Measurements from ENCODE around the gene TRIM24. TPM values are rescaled to one million over a fixed set of nuclear protein-coding genes. Genes with fewer than 3 reads are reported as not detected.
A peak's percentile ranks its signal among the peaks of the same experiment; 100 is the strongest.

The TRIM24 gene
- total RNA-seq, 1 donor from 2014 or later, result 44.1 TPM

- no peak for DNase-seq (ENCODE audit: low spot score)
These were observed 78.5 kb downstream of the TRIM24 start for GRCh38 chr7:138538518-138538917.

GRCh38 chr7:138538997-138539644 lies 79.1 kb downstream of the TRIM24 start:
- DNase-seq (ENCODE audit: low spot score), result no peak

GRCh38 chr7:138542183-138542582 lies 82.1 kb downstream of the TRIM24 start:
- no peak for DNase-seq (ENCODE audit: low spot score)

- DNase-seq (ENCODE audit: low spot score), result no peak
These were observed 83.7 kb downstream of the TRIM24 start for GRCh38 chr7:138543739-138544138.

- no peak for DNase-seq (ENCODE audit: low spot score)
These were observed 85.1 kb downstream of the TRIM24 start for GRCh38 chr7:138545123-138545522.

GRCh38 chr7:138546064-138546619 lies 86.1 kb downstream of the TRIM24 start:
- no peak for DNase-seq (ENCODE audit: low spot score)

GRCh38 chr7:138546829-138547228 lies 86.8 kb downstream of the TRIM24 start:
- no peak for DNase-seq (ENCODE audit: low spot score)

GRCh38 chr7:138549082-138549481 lies 89.0 kb downstream of the TRIM24 start:
- DNase-seq (ENCODE audit: low spot score), result no peak

GRCh38 chr7:138550337-138550736 lies 90.3 kb downstream of the TRIM24 start:
- DNase-seq (ENCODE audit: low spot score), result no peak

GRCh38 chr7:138551102-138551501 lies 91.0 kb downstream of the TRIM24 start:
- no peak for DNase-seq (ENCODE audit: low spot score)

GRCh38 chr7:138553805-138554204 lies 93.7 kb downstream of the TRIM24 start:
- DNase-seq (ENCODE audit: low spot score), result no peak

- no peak for DNase-seq (ENCODE audit: low spot score)
These were observed 94.6 kb downstream of the TRIM24 start for GRCh38 chr7:138554674-138555073.

- no peak for DNase-seq (ENCODE audit: low spot score)
These were observed 95.6 kb downstream of the TRIM24 start for GRCh38 chr7:138555684-138556083.

GRCh38 chr7:138556771-138557484 lies 96.9 kb downstream of the TRIM24 start:
- DNase-seq (ENCODE audit: low spot score), result no peak

GRCh38 chr7:138559448-138559847 lies 99.4 kb downstream of the TRIM24 start:
- DNase-seq (ENCODE audit: low spot score), result no peak

- DNase-seq (ENCODE audit: low spot score), result no peak
These were observed 103.7 kb downstream of the TRIM24 start for GRCh38 chr7:138563808-138564207.

- DNase-seq (ENCODE audit: low spot score), result peak; percentile 50
These were observed 104.3 kb downstream of the TRIM24 start for GRCh38 chr7:138564365-138564764.

GRCh38 chr7:138565071-138565450 lies 105.0 kb downstream of the TRIM24 start:
- no peak for DNase-seq (ENCODE audit: low spot score)

GRCh38 chr7:138565451-138566114 lies 105.5 kb downstream of the TRIM24 start:
- no peak for DNase-seq (ENCODE audit: low spot score)

- no peak for DNase-seq (ENCODE audit: low spot score)
These were observed 108.6 kb downstream of the TRIM24 start for GRCh38 chr7:138568655-138569054.

GRCh38 chr7:138569418-138569817 lies 109.4 kb downstream of the TRIM24 start:
- DNase-seq (ENCODE audit: low spot score), result no peak

GRCh38 chr7:138570715-138571114 lies 110.7 kb downstream of the TRIM24 start:
- DNase-seq (ENCODE audit: low spot score), result no peak

GRCh38 chr7:138573741-138574140 lies 113.7 kb downstream of the TRIM24 start:
- DNase-seq (ENCODE audit: low spot score), result no peak

Measured in ureter (tissue), 1 donor.